ENCODE results near the gene DPEP2. TPM values are rescaled to one million over a fixed set of nuclear protein-coding genes. Genes with fewer than 3 reads are reported as not detected.

The DPEP2 gene
- total and polyA plus RNA-seq, 2 of the 13 experiments (the other 11 are each of a cell fraction or from before 2014, with no cell fraction given), result 0.18 TPM; not detected in 1

DNA sequence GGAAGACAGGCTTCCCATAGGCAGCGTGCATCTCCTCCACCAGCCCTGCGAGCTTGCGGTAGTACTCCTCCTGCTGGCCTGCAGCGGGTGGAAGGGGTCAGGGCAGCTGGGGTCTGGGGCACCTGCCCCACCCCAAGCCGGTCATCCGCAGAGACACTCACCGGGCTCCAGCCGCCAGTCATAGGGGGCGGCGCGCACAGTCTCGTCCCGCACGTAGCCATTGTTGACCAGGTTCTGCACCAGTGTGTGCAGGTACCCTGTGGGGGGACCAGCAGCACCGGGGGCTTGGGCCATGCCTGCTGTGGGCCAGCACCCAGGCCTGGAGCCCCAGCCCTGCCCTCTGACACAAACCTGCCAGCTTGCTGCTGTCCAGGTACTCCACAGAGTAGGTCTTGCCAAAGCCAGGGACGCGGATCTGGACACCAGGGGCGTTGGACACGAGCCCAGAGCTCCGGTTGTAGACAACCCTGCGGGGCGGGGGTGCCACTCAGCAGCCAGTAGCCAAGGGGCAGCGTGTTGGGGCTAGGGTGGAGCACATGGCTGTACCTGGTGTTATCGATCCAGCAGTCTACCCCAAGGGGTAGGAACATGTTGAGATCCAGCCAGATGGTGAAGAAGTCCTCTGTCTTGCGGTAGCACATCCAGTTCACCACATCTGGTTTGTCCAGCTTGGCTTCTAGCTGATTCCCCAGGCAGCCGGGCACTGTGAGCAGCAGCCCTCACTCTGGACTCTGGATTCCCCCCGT, 56.6 kb downstream of the DPEP2 start (continued):
- TF ChIP-seq ZNF343 (CRISPR knock-in tag; IDR thresholded peaks at IDR 0.05), result peak; percentile 82
- 0 out of 2 replicates have a peak, but pooled peaks have one; percentile 54 for TF ChIP-seq CBFB (CRISPR knock-in tag; IDR thresholded peaks at IDR 0.05)
- peak; percentile 65; the same call in 1 of the 2 replicates for TF ChIP-seq ZNF160 (CRISPR knock-in tag; IDR thresholded peaks at IDR 0.05)
- 0 out of 2 replicates have a peak, but pooled peaks have one; percentile 6 for TF ChIP-seq ZNF333 (CRISPR knock-in tag; IDR thresholded peaks at IDR 0.05; ENCODE audit: borderline replicate concordance)
- TF ChIP-seq NAIF1 (CRISPR knock-in tag; IDR thresholded peaks at IDR 0.05; ENCODE audit: borderline replicate concordance), result no peak
- TF ChIP-seq, protein P1, sequence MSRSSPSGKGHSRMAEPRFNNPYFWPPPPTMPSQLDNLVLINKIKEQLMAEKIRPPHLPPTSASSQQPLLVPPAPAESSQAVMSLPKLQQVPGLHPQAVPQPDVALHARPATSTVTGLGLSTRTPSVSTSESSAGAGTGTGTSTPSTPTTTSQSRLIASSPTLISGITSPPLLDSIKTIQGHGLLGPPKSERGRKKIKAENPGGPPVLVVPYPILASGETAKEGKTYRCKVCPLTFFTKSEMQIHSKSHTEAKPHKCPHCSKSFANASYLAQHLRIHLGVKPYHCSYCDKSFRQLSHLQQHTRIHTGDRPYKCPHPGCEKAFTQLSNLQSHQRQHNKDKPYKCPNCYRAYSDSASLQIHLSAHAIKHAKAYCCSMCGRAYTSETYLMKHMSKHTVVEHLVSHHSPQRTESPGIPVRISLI (CRISPR knock-in tag; IDR thresholded peaks at IDR 0.05; ENCODE audit: borderline replicate concordance), result peak; percentile 50; the same call in 1 of the 2 replicates
- 0 out of 2 replicates have a peak, but pooled peaks have one; percentile 48 for TF ChIP-seq ZNF678 (CRISPR knock-in tag; IDR thresholded peaks at IDR 0.05)
- TF ChIP-seq ZNF547 (CRISPR knock-in tag; IDR thresholded peaks at IDR 0.05), result peak; percentile 75
- TF ChIP-seq CBX5 (CRISPR knock-in tag; IDR thresholded peaks at IDR 0.05; ENCODE audit: borderline replicate concordance), result 0 out of 2 replicates have a peak, but pooled peaks have one; percentile 12
- TF ChIP-seq, protein P2, sequence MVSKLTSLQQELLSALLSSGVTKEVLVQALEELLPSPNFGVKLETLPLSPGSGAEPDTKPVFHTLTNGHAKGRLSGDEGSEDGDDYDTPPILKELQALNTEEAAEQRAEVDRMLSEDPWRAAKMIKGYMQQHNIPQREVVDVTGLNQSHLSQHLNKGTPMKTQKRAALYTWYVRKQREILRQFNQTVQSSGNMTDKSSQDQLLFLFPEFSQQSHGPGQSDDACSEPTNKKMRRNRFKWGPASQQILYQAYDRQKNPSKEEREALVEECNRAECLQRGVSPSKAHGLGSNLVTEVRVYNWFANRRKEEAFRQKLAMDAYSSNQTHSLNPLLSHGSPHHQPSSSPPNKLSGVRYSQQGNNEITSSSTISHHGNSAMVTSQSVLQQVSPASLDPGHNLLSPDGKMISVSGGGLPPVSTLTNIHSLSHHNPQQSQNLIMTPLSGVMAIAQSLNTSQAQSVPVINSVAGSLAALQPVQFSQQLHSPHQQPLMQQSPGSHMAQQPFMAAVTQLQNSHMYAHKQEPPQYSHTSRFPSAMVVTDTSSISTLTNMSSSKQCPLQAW (CRISPR knock-in tag; IDR thresholded peaks at IDR 0.05), result peak; percentile 46; the same call in 1 of the 2 replicates
- TF ChIP-seq, protein P3, sequence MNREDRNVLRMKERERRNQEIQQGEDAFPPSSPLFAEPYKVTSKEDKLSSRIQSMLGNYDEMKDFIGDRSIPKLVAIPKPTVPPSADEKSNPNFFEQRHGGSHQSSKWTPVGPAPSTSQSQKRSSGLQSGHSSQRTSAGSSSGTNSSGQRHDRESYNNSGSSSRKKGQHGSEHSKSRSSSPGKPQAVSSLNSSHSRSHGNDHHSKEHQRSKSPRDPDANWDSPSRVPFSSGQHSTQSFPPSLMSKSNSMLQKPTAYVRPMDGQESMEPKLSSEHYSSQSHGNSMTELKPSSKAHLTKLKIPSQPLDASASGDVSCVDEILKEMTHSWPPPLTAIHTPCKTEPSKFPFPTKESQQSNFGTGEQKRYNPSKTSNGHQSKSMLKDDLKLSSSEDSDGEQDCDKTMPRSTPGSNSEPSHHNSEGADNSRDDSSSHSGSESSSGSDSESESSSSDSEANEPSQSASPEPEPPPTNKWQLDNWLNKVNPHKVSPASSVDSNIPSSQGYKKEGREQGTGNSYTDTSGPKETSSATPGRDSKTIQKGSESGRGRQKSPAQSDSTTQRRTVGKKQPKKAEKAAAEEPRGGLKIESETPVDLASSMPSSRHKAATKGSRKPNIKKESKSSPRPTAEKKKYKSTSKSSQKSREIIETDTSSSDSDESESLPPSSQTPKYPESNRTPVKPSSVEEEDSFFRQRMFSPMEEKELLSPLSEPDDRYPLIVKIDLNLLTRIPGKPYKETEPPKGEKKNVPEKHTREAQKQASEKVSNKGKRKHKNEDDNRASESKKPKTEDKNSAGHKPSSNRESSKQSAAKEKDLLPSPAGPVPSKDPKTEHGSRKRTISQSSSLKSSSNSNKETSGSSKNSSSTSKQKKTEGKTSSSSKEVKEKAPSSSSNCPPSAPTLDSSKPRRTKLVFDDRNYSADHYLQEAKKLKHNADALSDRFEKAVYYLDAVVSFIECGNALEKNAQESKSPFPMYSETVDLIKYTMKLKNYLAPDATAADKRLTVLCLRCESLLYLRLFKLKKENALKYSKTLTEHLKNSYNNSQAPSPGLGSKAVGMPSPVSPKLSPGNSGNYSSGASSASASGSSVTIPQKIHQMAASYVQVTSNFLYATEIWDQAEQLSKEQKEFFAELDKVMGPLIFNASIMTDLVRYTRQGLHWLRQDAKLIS (CRISPR knock-in tag; IDR thresholded peaks at IDR 0.05), result peak; percentile 70; the same call in 1 of the 2 replicates
- TF ChIP-seq, protein P4, sequence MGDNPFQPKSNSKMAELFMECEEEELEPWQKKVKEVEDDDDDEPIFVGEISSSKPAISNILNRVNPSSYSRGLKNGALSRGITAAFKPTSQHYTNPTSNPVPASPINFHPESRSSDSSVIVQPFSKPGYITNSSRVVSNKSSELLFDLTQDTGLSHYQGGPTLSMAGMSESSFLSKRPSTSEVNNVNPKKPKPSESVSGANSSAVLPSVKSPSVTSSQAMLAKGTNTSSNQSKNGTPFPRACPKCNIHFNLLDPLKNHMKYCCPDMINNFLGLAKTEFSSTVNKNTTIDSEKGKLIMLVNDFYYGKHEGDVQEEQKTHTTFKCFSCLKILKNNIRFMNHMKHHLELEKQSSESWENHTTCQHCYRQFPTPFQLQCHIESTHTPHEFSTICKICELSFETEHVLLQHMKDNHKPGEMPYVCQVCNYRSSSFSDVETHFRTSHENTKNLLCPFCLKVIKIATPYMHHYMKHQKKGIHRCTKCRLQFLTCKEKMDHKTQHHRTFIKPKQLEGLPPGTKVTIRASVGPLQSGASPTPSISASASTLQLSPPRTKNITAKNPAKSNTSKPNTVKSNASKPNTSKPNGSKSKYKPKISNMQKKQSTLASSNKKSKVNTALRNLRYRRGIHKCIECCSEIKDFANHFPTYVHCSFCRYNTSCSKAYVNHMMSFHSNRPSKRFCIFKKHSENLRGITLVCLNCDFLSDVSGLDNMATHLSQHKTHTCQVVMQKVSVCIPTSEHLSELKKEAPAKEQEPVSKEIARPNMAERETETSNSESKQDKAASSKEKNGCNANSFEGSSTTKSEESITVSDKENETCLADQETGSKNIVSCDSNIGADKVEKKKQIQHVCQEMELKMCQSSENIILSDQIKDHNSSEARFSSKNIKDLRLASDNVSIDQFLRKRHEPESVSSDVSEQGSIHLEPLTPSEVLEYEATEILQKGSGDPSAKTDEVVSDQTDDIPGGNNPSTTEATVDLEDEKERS (CRISPR knock-in tag; IDR thresholded peaks at IDR 0.05), result peak; percentile 72; the same call in 1 of the 2 replicates
- TF ChIP-seq, protein P5, sequence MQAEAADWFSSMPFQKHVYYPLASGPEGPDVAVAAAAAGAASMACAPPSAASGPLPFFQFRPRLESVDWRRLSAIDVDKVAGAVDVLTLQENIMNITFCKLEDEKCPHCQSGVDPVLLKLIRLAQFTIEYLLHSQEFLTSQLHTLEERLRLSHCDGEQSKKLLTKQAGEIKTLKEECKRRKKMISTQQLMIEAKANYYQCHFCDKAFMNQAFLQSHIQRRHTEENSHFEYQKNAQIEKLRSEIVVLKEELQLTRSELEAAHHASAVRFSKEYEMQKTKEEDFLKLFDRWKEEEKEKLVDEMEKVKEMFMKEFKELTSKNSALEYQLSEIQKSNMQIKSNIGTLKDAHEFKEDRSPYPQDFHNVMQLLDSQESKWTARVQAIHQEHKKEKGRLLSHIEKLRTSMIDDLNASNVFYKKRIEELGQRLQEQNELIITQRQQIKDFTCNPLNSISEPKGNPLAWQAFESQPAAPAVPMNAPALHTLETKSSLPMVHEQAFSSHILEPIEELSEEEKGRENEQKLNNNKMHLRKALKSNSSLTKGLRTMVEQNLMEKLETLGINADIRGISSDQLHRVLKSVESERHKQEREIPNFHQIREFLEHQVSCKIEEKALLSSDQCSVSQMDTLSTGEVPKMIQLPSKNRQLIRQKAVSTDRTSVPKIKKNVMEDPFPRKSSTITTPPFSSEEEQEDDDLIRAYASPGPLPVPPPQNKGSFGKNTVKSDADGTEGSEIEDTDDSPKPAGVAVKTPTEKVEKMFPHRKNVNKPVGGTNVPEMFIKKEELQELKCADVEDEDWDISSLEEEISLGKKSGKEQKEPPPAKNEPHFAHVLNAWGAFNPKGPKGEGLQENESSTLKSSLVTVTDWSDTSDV (CRISPR knock-in tag; IDR thresholded peaks at IDR 0.05), result peak; percentile 91; the same call in 1 of the 2 replicates

Measured in HepG2 (cell line).